ENCODE data around the gene PCDH1. TPM values are rescaled to one million over a fixed set of nuclear protein-coding genes. Genes with fewer than 3 reads are reported as not detected.
A peak's percentile ranks its signal among the peaks of the same experiment; 100 is the strongest.

Gene PCDH1
- total RNA-seq, 4 donors from 2014 or later = 19.9 to 55.5 (median 44.9) TPM

- Histone ChIP-seq H3K4me1 (peaks cover 0 to 66% (median 30%) of the 10 kb centered on the region in 4 donors), H3K27ac (peak overlapping the region in 3 of 4 donors; percentile 45 to 70 (median 46)), H3K27me3 (peaks cover 0 to 24% of the 10 kb centered on the region in 2 donors), H3K4me3 (no peak overlapping the region), H3K9me3 (no peaks in the 10 kb centered on the region), H3K36me3 (peaks cover 0 to 13% (median 0%) of the 10 kb centered on the region in 3 donors)
- no peak for DNase-seq (ENCODE audit: low spot score in 2 of 2)
- 78 to 79% methylated on average over 15 of the region's 15 CpGs for WGBS, 2 donors
- TF ChIP-seq, protein P1, sequence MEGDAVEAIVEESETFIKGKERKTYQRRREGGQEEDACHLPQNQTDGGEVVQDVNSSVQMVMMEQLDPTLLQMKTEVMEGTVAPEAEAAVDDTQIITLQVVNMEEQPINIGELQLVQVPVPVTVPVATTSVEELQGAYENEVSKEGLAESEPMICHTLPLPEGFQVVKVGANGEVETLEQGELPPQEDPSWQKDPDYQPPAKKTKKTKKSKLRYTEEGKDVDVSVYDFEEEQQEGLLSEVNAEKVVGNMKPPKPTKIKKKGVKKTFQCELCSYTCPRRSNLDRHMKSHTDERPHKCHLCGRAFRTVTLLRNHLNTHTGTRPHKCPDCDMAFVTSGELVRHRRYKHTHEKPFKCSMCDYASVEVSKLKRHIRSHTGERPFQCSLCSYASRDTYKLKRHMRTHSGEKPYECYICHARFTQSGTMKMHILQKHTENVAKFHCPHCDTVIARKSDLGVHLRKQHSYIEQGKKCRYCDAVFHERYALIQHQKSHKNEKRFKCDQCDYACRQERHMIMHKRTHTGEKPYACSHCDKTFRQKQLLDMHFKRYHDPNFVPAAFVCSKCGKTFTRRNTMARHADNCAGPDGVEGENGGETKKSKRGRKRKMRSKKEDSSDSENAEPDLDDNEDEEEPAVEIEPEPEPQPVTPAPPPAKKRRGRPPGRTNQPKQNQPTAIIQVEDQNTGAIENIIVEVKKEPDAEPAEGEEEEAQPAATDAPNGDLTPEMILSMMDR (IDR thresholded peaks at IDR 0.05) = no peak
- TF ChIP-seq EP300 (IDR thresholded peaks at IDR 0.05) (no peak), POLR2A (IDR thresholded peaks at IDR 0.05) (no peak)
Measured at GRCh38 chr5:141872496-141873356, 5.5 kb downstream of the PCDH1 start.

DNA sequence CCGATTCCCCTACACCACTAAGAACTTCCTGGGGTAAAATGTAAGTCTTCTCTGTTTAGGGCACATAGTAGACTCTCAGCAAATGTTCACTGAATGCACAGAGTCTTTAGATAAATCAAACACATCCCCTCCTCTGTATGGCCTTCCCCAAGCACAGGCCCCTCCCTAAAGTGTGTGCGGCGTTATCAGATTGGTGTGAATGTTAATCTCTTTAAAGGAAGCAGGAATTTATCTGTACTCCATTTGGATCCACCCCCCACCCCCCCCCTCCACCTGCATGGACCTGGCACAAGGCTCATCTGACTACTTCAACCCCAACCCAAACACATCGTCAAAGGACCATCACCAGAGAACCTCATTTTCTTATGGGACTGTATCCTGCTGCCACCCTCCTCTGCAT is 6.3 kb downstream of the PCDH1 start:
- H3K4me3 ChIP-seq = no peak overlapping the region
- H3K36me3 ChIP-seq = peaks cover 0 to 21% (median 0%) of the 10 kb centered on the region in 3 donors
- no peaks in the 10 kb centered on the region for H3K9me3 ChIP-seq
- peaks cover 0 to 61% (median 26%) of the 10 kb centered on the region in 4 donors for H3K4me1 ChIP-seq
- H3K27me3 ChIP-seq = peaks cover 0 to 16% of the 10 kb centered on the region in 2 donors
- no peak for DNase-seq (ENCODE audit: low spot score in 2 of 2)
- peak overlapping the region in 3 of 4 donors; percentile 45 to 70 (median 68) for H3K27ac ChIP-seq
- TF ChIP-seq, protein P1 (IDR thresholded peaks at IDR 0.05) = no peak
- TF ChIP-seq POLR2A (IDR thresholded peaks at IDR 0.05) (no peak), EP300 (IDR thresholded peaks at IDR 0.05) (no peak)
- WGBS, 2 donors = 70 to 74% methylated on average over 4 of the region's 4 CpGs

DNA sequence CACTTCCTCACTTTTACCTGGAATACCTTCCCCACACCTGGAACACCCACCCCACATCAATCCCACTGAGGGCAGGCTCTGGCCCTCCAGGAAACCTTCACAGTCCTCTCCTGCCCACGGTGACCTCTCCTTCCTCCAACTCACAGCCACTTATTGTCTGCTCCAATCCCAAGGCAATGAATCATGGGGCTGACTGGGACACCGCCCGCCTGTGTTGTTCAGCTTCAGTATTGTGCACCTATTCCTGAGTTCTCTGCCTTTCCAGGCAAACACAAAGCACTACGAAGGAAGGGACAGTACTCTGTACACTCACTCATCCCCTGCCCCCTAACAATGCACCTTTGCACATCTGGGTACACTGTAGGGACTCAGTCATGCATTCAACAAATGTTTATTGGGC is 7.3 kb downstream of the PCDH1 start:
- no peak for DNase-seq (ENCODE audit: low spot score in 2 of 2)
- no peak overlapping the region for H3K4me3 ChIP-seq
- H3K27ac ChIP-seq = peak overlapping the region in 3 of 4 donors; percentile 64 to 70 (median 70)
- H3K27me3 ChIP-seq = peaks cover 0 to 6% of the 10 kb centered on the region in 2 donors
- no peaks in the 10 kb centered on the region for H3K9me3 ChIP-seq
- peaks cover 0 to 21% (median 0%) of the 10 kb centered on the region in 3 donors for H3K36me3 ChIP-seq
- TF ChIP-seq, protein P1 (IDR thresholded peaks at IDR 0.05) = no peak
- peak in 1 of 2 donors; percentile 25 for TF ChIP-seq EP300 (IDR thresholded peaks at IDR 0.05)
- TF ChIP-seq POLR2A (IDR thresholded peaks at IDR 0.05) = no peak
- WGBS, 2 donors = 51 to 69% methylated on average over 4 of the region's 4 CpGs
- peaks cover 0 to 56% (median 20%) of the 10 kb centered on the region in 4 donors for H3K4me1 ChIP-seq

DNA sequence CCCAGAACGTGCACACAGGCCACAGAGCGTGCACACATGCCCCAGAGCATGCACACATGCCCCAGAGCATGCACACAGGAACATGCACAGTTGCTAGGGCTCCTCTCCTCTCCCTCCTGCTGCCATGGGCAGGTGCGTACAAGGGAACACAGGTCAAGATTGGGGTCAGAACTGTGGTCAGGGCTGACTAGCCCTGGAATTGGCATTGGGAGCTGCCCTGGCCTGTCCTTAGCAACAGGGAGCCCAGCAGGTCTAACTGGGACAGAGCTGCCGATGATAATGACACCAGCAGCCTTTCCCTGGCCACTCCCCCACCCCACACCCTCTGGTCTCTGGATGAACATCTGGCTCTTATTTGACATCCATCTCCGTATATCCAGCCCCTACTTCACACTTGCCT is 8.0 kb downstream of the PCDH1 start:
- Histone ChIP-seq H3K27ac (peak overlapping the region in 3 of 4 donors; percentile 64 to 70 (median 70)), H3K36me3 (peaks cover 0 to 24% (median 0%) of the 10 kb centered on the region in 3 donors), H3K4me1 (peaks cover 0 to 55% (median 20%) of the 10 kb centered on the region in 4 donors), H3K9me3 (no peaks in the 10 kb centered on the region), H3K27me3 (no peaks in the 10 kb centered on the region), H3K4me3 (no peak overlapping the region)
- DNase-seq (ENCODE audit: low spot score in 2 of 2) = no peak
- 64% methylated on average over 5 of the region's 5 CpGs for WGBS, 2 donors
- no peak for TF ChIP-seq POLR2A (IDR thresholded peaks at IDR 0.05)
- TF ChIP-seq EP300 (IDR thresholded peaks at IDR 0.05) = no peak
- TF ChIP-seq, protein P1 (IDR thresholded peaks at IDR 0.05) = no peak

DNA sequence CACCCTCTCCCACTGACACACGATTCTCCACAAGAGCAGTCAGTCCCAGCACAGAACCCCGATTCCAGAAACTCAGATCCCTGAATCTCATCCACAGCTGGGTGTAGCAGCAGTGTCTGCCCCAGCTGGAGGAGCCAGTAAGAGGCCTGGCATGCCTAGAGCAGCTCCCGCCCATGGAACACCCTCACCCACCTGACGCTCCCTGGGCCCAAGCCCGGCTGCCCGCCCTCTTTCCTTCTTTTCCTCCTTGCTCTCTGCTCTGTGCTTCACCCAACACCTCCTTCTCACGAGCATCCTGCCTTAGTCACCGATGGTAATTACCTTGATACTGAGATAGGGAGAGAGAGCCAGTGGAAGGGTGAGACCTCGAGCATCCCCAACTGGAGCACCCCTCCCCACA is 8.7 kb downstream of the PCDH1 start:
- Histone ChIP-seq H3K4me3 (no peak overlapping the region), H3K27me3 (no peaks in the 10 kb centered on the region), H3K4me1 (peaks cover 0 to 48% (median 18%) of the 10 kb centered on the region in 4 donors), H3K9me3 (no peaks in the 10 kb centered on the region), H3K27ac (peak overlapping the region in 3 of 4 donors; percentile 64 to 70 (median 70)), H3K36me3 (peaks cover 0 to 31% (median 0%) of the 10 kb centered on the region in 3 donors)
- TF ChIP-seq POLR2A (IDR thresholded peaks at IDR 0.05) = no peak
- no peak for TF ChIP-seq EP300 (IDR thresholded peaks at IDR 0.05)
- TF ChIP-seq, protein P1 (IDR thresholded peaks at IDR 0.05) = no peak
- no peak for DNase-seq (ENCODE audit: low spot score in 2 of 2)
- 68 to 72% methylated on average over 9 of the region's 9 CpGs for WGBS, 2 donors
